ENCODE measurements around the gene BCAS3.

BCAS3 gene

DNA sequence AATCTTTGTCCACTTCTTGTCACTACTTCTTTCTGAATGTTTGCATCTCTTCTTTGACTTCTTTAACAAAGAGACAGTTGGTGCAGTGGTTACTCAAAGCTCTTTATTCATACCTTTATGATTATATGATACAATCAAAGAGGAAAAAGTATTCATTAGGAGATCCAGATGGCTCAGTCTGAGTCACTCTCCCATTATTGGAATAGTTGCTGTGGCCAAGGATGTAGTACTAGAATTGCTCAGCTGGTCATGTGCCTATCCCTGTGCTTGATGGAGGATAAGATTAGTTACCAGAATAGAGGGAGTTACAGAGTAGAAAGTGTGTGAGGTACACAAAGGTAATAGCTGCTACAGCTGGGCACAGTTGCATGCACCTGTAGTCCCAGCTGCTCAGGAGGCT is 18.3 kb downstream of the BCAS3 start:
- no peak overlapping the region for H3K27ac ChIP-seq (ENCODE audit: low read depth, low read length)
- TF ChIP-seq EZH2phosphoT487 (IDR thresholded peaks at IDR 0.05; ENCODE audit: borderline replicate concordance, low read length), result no peak
- TF ChIP-seq, protein P1, sequence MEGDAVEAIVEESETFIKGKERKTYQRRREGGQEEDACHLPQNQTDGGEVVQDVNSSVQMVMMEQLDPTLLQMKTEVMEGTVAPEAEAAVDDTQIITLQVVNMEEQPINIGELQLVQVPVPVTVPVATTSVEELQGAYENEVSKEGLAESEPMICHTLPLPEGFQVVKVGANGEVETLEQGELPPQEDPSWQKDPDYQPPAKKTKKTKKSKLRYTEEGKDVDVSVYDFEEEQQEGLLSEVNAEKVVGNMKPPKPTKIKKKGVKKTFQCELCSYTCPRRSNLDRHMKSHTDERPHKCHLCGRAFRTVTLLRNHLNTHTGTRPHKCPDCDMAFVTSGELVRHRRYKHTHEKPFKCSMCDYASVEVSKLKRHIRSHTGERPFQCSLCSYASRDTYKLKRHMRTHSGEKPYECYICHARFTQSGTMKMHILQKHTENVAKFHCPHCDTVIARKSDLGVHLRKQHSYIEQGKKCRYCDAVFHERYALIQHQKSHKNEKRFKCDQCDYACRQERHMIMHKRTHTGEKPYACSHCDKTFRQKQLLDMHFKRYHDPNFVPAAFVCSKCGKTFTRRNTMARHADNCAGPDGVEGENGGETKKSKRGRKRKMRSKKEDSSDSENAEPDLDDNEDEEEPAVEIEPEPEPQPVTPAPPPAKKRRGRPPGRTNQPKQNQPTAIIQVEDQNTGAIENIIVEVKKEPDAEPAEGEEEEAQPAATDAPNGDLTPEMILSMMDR (IDR thresholded peaks at IDR 0.05; ENCODE audit: low read depth, low read length, poor library complexity, severe bottlenecking), result no peak
- no peaks in the 10 kb centered on the region for H3F3A ChIP-seq (ENCODE audit: control insufficient read depth, insufficient read depth)
- H3K27me3 ChIP-seq (ENCODE audit: control insufficient read depth, low read length), result no peaks in the 10 kb centered on the region
- H3K79me2 ChIP-seq (ENCODE audit: control insufficient read depth, low read length), result no peaks in the 10 kb centered on the region
- no peaks in the 10 kb centered on the region for H4K20me1 ChIP-seq (ENCODE audit: control insufficient read depth, insufficient read depth, low read depth, low read length)
- no peaks in the 10 kb centered on the region for H3K36me3 ChIP-seq (ENCODE audit: control insufficient read depth, low read length)
- no peak overlapping the region for H3K4me3 ChIP-seq (ENCODE audit: low read length)
- H3K4me2 ChIP-seq (ENCODE audit: low read length), result no peak overlapping the region
- no peaks in the 10 kb centered on the region for H3K9me3 ChIP-seq (ENCODE audit: control insufficient read depth, insufficient read depth, low read length)
- H3K4me1 ChIP-seq (ENCODE audit: control insufficient read depth, low read length), result no peaks in the 10 kb centered on the region
- H3K9me2 ChIP-seq (replicated peaks; ENCODE audit: control insufficient read depth, low read length), result no peaks in the 10 kb centered on the region

- no peak overlapping the region for H3K4me3 ChIP-seq (ENCODE audit: low read length)
Observed at GRCh38 chr17:60699090-60699489, 21.4 kb downstream of the BCAS3 start.

GRCh38 chr17:60704170-60704569 is 26.5 kb downstream of the BCAS3 start:
- H3K79me2 ChIP-seq (ENCODE audit: control insufficient read depth, low read length), result no peaks in the 10 kb centered on the region
- no peaks in the 10 kb centered on the region for H3K36me3 ChIP-seq (ENCODE audit: control insufficient read depth, low read length)
- no peaks in the 10 kb centered on the region for H3K4me1 ChIP-seq (ENCODE audit: control insufficient read depth, low read length)
- H4K20me1 ChIP-seq (ENCODE audit: control insufficient read depth, insufficient read depth, low read depth, low read length), result no peaks in the 10 kb centered on the region
- no peak overlapping the region for H3K4me2 ChIP-seq (ENCODE audit: low read length)
- no peak overlapping the region for H3K4me3 ChIP-seq (ENCODE audit: low read length)
- H3K27ac ChIP-seq (ENCODE audit: low read depth, low read length), result no peak overlapping the region
- no peaks in the 10 kb centered on the region for H3K27me3 ChIP-seq (ENCODE audit: control insufficient read depth, low read length)
- TF ChIP-seq EZH2phosphoT487 (IDR thresholded peaks at IDR 0.05; ENCODE audit: borderline replicate concordance, low read length), result no peak
- TF ChIP-seq, protein P1 (IDR thresholded peaks at IDR 0.05; ENCODE audit: low read depth, low read length, poor library complexity, severe bottlenecking), result no peak
- H3F3A ChIP-seq (ENCODE audit: control insufficient read depth, insufficient read depth), result no peaks in the 10 kb centered on the region
- no peaks in the 10 kb centered on the region for H3K9me3 ChIP-seq (ENCODE audit: control insufficient read depth, insufficient read depth, low read length)
- no peaks in the 10 kb centered on the region for H3K9me2 ChIP-seq (replicated peaks; ENCODE audit: control insufficient read depth, low read length)

More at GRCh38 chr17:60699090-60699489, 21.4 kb downstream of the BCAS3 start:
- Histone ChIP-seq H3K4me2 (ENCODE audit: low read length) (no peak overlapping the region), H3K9me3 (ENCODE audit: control insufficient read depth, insufficient read depth, low read length) (no peaks in the 10 kb centered on the region), H3K9me2 (replicated peaks; ENCODE audit: control insufficient read depth, low read length) (no peaks in the 10 kb centered on the region), H3K4me1 (ENCODE audit: control insufficient read depth, low read length) (no peaks in the 10 kb centered on the region), H3K79me2 (ENCODE audit: control insufficient read depth, low read length) (no peaks in the 10 kb centered on the region), H3K36me3 (ENCODE audit: control insufficient read depth, low read length) (no peaks in the 10 kb centered on the region), H3K27me3 (ENCODE audit: control insufficient read depth, low read length) (no peaks in the 10 kb centered on the region), H4K20me1 (ENCODE audit: control insufficient read depth, insufficient read depth, low read depth, low read length) (no peaks in the 10 kb centered on the region), H3K27ac (ENCODE audit: low read depth, low read length) (no peak overlapping the region), H3F3A (ENCODE audit: control insufficient read depth, insufficient read depth) (no peaks in the 10 kb centered on the region)
- TF ChIP-seq, protein P1 (IDR thresholded peaks at IDR 0.05; ENCODE audit: low read depth, low read length, poor library complexity, severe bottlenecking), result no peak
- TF ChIP-seq EZH2phosphoT487 (IDR thresholded peaks at IDR 0.05; ENCODE audit: borderline replicate concordance, low read length), result no peak

DNA sequence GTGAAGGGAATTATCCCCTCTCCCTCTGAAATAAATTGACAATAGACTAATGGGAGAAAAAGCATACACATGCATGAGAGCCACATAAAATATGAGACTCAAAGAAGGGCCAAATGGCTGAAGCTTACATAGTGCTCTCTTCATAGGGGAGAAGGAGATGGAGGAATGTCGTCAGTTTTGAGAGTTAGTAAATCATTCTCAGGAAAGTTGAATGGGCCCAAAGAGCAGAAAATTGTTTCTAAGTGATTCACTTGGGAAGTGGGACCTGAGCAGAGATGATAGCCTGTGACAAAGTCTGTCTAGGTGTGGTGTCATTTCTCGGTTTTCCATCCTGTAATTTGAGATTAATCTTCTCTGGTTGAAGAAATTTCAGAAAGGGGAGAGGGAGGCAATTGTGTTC is 35.0 kb downstream of the BCAS3 start:
- TF ChIP-seq, protein P1 (IDR thresholded peaks at IDR 0.05; ENCODE audit: low read depth, low read length, poor library complexity, severe bottlenecking), result no peak
- TF ChIP-seq EZH2phosphoT487 (IDR thresholded peaks at IDR 0.05; ENCODE audit: borderline replicate concordance, low read length), result no peak
- no peaks in the 10 kb centered on the region for H3F3A ChIP-seq (ENCODE audit: control insufficient read depth, insufficient read depth)
- H3K4me1 ChIP-seq (ENCODE audit: control insufficient read depth, low read length), result no peaks in the 10 kb centered on the region
- H3K79me2 ChIP-seq (ENCODE audit: control insufficient read depth, low read length), result no peaks in the 10 kb centered on the region
- H3K4me2 ChIP-seq (ENCODE audit: low read length), result no peak overlapping the region
- no peaks in the 10 kb centered on the region for H3K36me3 ChIP-seq (ENCODE audit: control insufficient read depth, low read length)
- H3K27me3 ChIP-seq (ENCODE audit: control insufficient read depth, low read length), result no peaks in the 10 kb centered on the region
- no peaks in the 10 kb centered on the region for H3K9me3 ChIP-seq (ENCODE audit: control insufficient read depth, insufficient read depth, low read length)
- no peak overlapping the region for H3K4me3 ChIP-seq (ENCODE audit: low read length)
- no peaks in the 10 kb centered on the region for H3K9me2 ChIP-seq (replicated peaks; ENCODE audit: control insufficient read depth, low read length)
- H3K27ac ChIP-seq (ENCODE audit: low read depth, low read length), result no peak overlapping the region
- no peaks in the 10 kb centered on the region for H4K20me1 ChIP-seq (ENCODE audit: control insufficient read depth, insufficient read depth, low read depth, low read length)

Measured in DOHH2 (cell line).